Measurements from ENCODE around the gene SOAT1. TPM values are rescaled to one million over a fixed set of nuclear protein-coding genes. Genes with fewer than 3 reads are reported as not detected.

Gene SOAT1
- total and polyA plus RNA-seq, 2 of the 8 experiments (the other 6 are each of a cell fraction or from before 2014, with no cell fraction given): 2.7 to 4.7 TPM

DNA sequence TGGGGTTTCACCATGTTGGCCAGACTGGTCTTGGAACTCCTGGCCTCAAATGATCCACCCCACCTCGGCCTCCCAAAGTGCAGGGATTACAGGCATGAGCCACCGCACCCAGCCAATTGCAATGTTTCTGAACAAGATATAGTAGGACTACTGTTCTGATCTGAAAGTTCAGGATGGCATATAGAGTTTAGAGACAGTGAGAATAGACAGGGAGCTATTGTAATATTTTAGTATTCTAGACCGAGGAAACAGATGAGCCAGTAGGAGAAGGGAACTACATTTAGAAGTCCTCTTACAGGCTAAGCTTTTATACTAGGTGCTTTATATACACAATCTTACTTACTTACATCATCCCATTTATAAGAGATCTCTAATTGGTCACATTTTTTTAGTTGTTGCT lies 33.1 kb downstream of the SOAT1 start:
- no peak overlapping the region for H3K23ac ChIP-seq (ENCODE audit: insufficient read length)
- no peaks in the 10 kb centered on the region for H3K9me3 ChIP-seq (ENCODE audit: insufficient read depth in 2 of 2, low read depth in 1 of 2, low read length in 1 of 2)
- H3K36me3 ChIP-seq (ENCODE audit: control insufficient read depth in 2 of 4, insufficient read depth in 4 of 4, low read length in 3 of 4): no peaks in the 10 kb centered on the region
- no peak overlapping the region for H2BK20ac ChIP-seq (ENCODE audit: low read length)
- no peaks in the 10 kb centered on the region for H3K4me1 ChIP-seq (replicated peaks in 1 of 4; ENCODE audit: control insufficient read depth in 3 of 4, insufficient read depth in 4 of 4, low read length in 3 of 4)
- H2BK15ac ChIP-seq (ENCODE audit: low read length): no peak overlapping the region
- H4K5ac ChIP-seq (ENCODE audit: insufficient read length, low read depth, low read length): no peak overlapping the region
- no peaks in the 10 kb centered on the region for H3K27me3 ChIP-seq (replicated peaks in 1 of 4; ENCODE audit: control insufficient read depth in 3 of 4, extremely low read depth in 1 of 4, insufficient read depth in 3 of 4, low read length in 3 of 4)
- H2BK12ac ChIP-seq (ENCODE audit: low read depth, low read length): no peak overlapping the region
- H2AK5ac ChIP-seq (ENCODE audit: low read depth, low read length): no peak overlapping the region
- no peaks in the 10 kb centered on the region for H3K23me2 ChIP-seq (ENCODE audit: low read depth, low read length)
- no peak overlapping the region for H2BK5ac ChIP-seq (ENCODE audit: low read depth, low read length)
- H3K14ac ChIP-seq (ENCODE audit: insufficient read length): no peak overlapping the region
- ChIA-PET POLR2A (ENCODE audit: partially characterized antibody) (no interaction called here), CTCF (ENCODE audit: partially characterized antibody) (interaction anchor here (1.0 kb wide), 1 partner anchor 257 kb away, joined by 3 read pairs; no protein-coding TSS in a partner anchor)
- H3K56ac ChIP-seq (replicated peaks; ENCODE audit: insufficient read length, low read depth, low read length): no peak overlapping the region
- no peak for FAIRE-seq
- H3K79me2 ChIP-seq (ENCODE audit: control insufficient read depth in 1 of 2, insufficient read depth in 2 of 2, low read length in 2 of 2): no peaks in the 10 kb centered on the region
- no peaks in the 10 kb centered on the region for H4K20me1 ChIP-seq (replicated peaks in 1 of 2; ENCODE audit: control insufficient read depth in 1 of 2, insufficient read depth in 2 of 2, low read length in 2 of 2)
- no peak overlapping the region for H3K18ac ChIP-seq (ENCODE audit: extremely low read depth, low read length)
- no peaks in the 10 kb centered on the region for H3K79me1 ChIP-seq (ENCODE audit: low read depth, low read length)
- no peak overlapping the region for H4K91ac ChIP-seq (replicated peaks; ENCODE audit: insufficient read length, low read length)
- H3K4me2 ChIP-seq (ENCODE audit: insufficient read depth in 1 of 2, low read depth in 2 of 2, low read length in 2 of 2): no peak overlapping the region
- H3K27ac ChIP-seq (ENCODE audit: low read depth, low read length): no peak overlapping the region
- no peak overlapping the region for H2AFZ ChIP-seq (ENCODE audit: low read length)
- no peak overlapping the region for H4K8ac ChIP-seq (ENCODE audit: extremely low read depth, insufficient read depth, low read length)
- DNase-seq (ENCODE audit: low read depth in 1 of 2, low spot score in 2 of 2): no peak
- H3K4me3 ChIP-seq (ENCODE audit: extremely low read depth in 1 of 4, insufficient read depth in 2 of 4, low read depth in 3 of 4, low read length in 4 of 4): no peak overlapping the region
- no peak overlapping the region for H2BK120ac ChIP-seq (replicated peaks; ENCODE audit: low read depth, low read length)
- TF ChIP-seq BCL11A (IDR thresholded peaks at IDR 0.05; ENCODE audit: low read depth in 2 of 2, low read length in 2 of 2) (no peak), SIN3A (conservative IDR thresholded peaks at IDR 0.05 in 1 of 2, IDR thresholded peaks at IDR 0.05 in 1 of 2; ENCODE audit: low read depth in 1 of 2, low read length in 2 of 2) (no peak), YY1 (IDR thresholded peaks at IDR 0.05; ENCODE audit: low read depth, low read length) (no peak), SIX5 (IDR thresholded peaks at IDR 0.05; ENCODE audit: low read depth, low read length) (no peak), PHF8 (conservative IDR thresholded peaks at IDR 0.05; ENCODE audit: low read depth, low read length) (no peak), RFX5 (IDR thresholded peaks at IDR 0.05; ENCODE audit: borderline replicate concordance, low read depth, low read length) (no peak), SP1 (IDR thresholded peaks at IDR 0.05; ENCODE audit: low read depth, low read length) (no peak)
- WGBS, 2 experiments (ENCODE audit: extremely low coverage in 1 of 2, insufficient coverage in 1 of 2, insufficient read length in 1 of 2, insufficient replicate concordance in 2 of 2, low coverage in 1 of 2, low lambda C conversion rate in 2 of 2, missing lambda C conversion rate in 1 of 2): 91% methylated on average over 3 of the region's 3 CpGs; no CpG with 5 or more reads in 1 of the 2 experiments
- H3K4ac ChIP-seq (replicated peaks; ENCODE audit: insufficient read length, low read depth, low read length): no peak overlapping the region
- H3K9ac ChIP-seq (replicated peaks in 1 of 4; ENCODE audit: extremely low read depth in 1 of 4, low read depth in 3 of 4, low read length in 3 of 4): no peak overlapping the region
